Measurements from ENCODE around the gene VWA5B1.

The VWA5B1 gene

DNA sequence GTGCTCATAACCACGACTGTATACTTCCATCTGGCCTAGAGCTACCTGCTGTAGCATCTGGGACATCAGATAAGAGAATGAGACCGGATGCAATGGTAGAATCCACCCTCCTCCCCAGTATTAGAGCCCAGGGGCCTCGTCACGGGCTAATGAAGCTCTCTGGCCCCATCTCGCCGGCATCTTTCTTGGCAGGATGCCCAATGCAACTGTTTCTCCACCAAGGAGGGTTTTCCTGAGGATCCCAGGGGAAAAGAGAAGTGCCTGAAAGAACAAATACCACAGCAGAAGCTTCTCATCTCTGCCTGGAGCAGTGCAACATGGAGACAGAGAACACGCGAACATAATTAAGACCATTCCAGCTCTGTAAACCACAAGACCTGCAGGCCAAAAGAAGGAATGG is 80.0 kb downstream of the VWA5B1 start:
- DNase-seq, result no peak

GRCh38 chr1:20371411-20371810 is 80.7 kb downstream of the VWA5B1 start:
- no peak for DNase-seq

DNA sequence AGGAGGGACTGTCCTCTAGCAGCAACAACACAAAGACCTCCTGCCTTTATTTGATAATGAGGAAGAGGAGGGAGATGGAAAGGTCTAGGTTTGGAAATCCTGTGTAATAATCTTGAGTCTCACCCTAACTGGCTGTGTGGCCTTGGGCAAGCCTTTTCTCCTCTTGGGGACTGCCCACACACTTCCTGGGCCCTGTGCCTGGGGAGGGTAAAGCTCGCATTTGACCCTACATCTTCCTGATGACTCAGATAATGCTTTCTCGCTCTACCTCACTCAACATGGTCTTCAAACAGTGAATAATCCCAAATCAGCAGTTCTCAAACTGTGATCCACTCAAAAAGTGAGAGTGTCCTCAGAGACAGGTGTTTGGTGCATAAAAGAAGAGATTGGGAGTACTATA is 81.2 kb downstream of the VWA5B1 start:
- DNase-seq, result peak; percentile 16

DNA sequence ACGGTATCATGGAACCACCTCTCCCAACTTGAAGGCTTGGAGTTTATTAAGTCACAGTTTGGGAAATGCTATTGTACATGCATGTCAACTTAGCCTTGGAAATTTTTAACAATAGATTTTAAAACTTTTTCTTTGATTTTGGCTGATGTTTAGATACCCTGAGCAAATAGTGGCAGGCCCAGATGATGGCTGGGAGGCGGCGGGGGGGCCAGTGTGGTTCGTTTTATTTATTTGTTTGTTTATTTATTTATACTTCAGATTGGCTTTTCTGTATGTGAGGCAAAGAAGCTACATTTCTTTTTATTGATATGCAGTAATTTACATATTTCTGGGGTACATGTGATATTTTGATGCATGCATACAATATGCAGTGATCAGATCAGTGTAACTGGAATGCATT is 82.0 kb downstream of the VWA5B1 start:
- no peak for DNase-seq

GRCh38 chr1:20373286-20373685 is 82.6 kb downstream of the VWA5B1 start:
- DNase-seq, result no peak

DNA sequence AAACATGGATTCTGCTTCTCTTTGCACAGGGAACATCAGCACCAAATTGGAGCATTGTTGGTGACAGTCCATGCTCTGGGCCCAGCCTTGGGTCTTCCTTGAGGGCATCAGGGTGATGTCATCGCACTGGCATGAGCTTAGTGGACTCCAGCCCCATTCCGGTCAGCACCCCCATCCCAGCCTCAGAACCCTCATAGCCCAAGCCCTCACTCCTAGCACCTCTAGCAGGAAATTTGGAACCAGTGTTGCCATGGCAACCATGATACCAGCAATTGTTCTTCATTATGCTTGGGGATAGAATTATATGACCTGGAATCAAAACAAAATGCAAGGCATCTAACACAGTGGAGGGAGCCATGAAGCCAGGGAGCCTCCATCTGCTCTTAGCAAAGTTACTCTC is 83.1 kb downstream of the VWA5B1 start:
- DNase-seq, result peak; percentile 68

GRCh38 chr1:20375563-20375962 is 84.9 kb downstream of the VWA5B1 start:
- peak; percentile 50 for DNase-seq

DNA sequence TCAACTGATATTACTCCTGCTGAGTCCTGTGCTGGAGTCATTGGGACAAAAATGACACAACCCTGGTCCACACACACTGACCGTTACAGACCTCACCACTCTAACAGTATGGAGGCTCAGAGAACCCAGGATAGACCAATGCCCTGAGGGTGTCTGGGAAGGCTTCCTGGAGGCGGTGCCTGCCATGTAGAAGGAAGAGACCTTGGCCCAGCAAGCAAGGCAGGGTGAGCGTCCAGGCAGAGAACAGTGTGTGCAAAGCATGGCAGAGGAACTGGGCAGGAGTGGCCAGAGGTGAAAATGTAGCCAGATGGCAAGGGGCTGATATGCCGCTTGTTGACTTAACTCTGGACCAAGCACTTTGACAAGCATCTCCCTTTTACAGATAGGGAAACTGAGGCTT is 85.5 kb downstream of the VWA5B1 start:
- DNase-seq, result no peak

- DNase-seq, result peak; percentile 51
These were observed 86.3 kb downstream of the VWA5B1 start for GRCh38 chr1:20376880-20377494.

DNA sequence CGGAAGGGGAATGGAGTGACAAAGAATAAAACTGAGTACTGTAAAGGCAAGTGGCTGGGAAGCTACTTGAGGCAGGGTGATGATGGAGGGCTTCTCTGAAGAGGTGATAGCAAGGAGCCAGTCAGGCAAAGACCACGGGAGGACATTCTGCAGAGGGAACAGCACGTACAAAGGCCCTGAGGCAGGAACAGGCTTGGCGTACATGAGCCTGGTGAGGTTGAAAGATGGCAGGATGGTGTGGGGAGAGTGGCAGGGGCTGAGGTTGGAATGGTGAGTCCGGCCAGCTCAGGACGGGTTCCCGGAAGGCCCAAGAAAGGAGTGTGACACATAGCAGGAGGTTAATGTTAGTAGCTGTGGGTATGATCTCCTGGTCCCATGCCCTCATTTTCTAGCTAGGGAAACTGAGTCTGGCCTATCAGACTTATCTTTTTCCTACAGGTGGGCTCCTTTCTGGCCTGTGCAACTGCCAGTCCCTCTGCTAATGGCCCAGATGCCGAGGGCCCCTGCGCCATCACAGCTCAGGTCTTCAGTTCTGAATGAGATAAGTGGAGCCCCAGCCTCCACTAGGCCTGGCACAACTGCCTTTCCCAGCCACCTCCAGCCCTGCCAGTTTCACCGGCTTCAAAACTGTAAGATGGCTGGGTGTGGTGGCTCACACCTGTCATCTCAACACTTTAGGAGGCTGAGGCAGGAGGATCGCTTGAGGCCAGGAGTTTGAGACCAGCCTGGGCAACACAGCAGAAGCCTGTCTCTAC is 87.0 kb downstream of the VWA5B1 start:
- no peak for DNase-seq

DNA sequence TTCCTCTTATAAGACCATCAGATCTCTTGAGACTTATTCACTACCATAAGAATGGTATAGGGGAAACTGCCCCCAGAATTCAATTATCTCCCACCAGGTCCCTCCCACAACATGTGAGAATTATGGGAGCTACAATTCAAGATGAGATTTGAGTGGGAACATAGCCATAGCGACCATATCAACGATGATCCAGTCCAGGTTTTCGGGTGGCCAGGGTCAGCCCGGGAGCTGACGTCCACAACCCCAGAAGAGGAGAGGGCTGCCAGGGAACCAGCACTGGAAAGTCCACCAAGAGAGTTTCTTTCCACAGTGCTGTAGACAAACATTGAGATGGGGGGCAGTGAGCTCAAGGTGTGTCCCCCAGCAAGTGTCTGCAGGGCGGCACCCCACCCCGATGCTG is 88.4 kb downstream of the VWA5B1 start:
- no peak for DNase-seq

DNA sequence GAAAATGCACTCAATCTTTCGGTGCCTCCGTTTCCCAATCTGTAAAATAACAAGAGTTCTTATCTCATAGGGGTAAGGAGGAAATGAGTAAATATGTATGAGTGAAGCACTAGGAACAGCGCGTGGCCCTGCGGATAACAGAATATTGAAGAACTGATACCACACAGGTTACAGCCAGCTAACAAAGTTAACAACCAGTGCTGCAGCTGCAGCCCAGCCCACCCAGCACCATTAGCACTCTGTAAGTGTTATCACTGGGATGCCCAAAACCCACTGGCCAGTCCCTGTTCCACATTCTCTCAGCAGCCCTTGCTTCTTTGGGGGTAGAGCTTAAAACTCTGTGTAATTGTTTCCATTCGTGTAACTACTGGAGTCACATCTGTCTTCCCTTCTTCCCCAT is 89.5 kb downstream of the VWA5B1 start:
- no peak for DNase-seq

DNA sequence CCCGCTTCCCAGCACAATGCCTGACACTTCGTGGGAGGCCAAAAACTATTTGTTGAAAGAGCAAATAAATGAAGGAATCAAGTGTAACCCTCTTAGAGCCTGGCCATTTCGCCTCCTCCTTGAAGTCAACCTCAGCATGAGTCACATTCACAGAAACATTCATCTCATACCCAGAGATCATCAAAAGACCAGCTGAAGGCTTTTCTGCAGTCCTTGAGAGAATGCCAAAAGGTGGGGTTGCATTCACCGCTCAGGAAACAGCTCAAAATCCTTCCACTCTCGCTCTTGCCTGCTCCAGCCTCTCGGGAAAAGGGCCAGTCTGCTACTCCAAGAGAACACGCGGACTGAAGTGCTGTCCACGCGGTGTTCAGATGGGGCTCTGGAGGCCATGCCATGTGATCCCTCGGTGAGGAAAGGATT is 90.0 kb downstream of the VWA5B1 start:
- DNase-seq, result peak; percentile 80

- DNase-seq, result no peak
These were observed 90.5 kb downstream of the VWA5B1 start for GRCh38 chr1:20381045-20381641.

DNA sequence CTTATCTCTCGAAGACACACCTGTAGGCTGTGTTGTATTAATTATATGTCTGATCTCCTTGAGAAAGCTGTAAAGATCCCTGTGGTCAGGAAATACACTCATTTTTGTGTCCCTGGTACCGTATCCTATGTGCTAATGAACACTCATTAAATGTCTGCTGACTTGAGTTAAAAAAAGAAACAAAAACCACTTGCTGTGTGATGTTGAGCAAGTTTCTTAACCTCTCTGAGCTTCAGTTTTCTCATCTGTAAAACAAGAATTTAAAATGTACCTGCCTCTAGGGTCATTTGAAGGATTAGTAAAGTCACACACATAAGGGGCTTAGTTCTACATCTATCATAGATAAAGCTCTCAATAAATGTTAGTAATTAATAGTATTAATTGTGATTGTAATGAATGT is 91.3 kb downstream of the VWA5B1 start:
- no peak for DNase-seq

- no peak for DNase-seq
These were observed 92.0 kb downstream of the VWA5B1 start for GRCh38 chr1:20382711-20383110.

DNA sequence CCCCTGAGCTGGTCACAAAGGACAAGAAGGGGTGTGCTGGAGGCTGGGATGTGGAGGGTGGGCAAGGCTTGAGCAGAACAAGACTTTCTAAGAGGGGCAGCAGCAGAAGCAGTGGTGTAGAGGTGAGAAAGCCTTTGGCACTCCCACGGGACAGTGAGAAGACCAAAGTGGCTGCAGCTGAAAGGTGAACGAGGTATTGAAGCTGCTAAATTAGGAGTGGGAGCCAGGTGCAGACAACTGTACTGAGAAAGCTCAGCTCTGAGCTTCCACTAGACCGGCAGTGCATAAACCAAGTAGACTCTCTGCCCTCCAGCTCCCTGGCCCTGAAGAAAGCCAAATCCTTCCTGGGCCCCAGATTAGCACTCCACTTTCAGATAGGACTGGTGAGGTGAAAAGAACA is 93.0 kb downstream of the VWA5B1 start:
- no peak for DNase-seq

- no peak for DNase-seq
These were observed 95.0 kb downstream of the VWA5B1 start for GRCh38 chr1:20385630-20386029.

DNA sequence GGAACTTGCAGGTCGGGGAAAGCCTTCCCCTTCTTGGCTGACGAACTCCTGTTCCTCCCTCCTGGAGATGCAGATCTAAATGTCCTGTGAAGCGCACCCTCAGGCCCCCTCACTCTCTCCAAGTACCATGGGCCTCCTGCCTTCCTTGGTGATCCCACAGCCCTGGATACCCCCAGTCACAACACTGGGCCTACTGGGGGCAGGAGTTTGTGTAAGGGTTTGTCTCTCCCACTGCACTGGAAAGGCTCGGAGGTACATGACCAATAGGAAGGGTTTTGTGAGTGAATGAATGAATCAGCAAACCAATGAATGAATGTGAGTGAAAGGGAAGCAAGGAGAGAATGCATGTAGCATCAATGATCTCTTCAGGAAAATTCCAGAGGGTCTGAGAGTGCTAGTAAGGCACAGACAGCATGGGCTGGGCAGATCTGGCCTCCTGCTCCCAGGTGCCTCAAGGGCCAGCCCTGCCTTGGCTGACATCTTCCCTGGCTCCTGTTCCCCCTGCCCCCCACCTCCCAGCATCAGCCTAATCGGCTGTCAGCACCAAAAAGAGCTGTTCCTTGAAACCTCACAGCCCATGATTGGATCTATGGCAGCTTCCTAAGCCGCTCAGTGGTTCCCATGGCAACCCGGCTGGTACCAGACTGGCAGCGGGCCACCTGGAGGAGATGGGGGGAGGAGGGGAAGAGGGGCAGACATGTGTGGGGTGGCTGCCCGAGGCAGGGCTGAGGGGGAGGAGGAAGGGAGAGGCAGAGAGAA is 95.8 kb downstream of the VWA5B1 start:
- no peak for DNase-seq

DNA sequence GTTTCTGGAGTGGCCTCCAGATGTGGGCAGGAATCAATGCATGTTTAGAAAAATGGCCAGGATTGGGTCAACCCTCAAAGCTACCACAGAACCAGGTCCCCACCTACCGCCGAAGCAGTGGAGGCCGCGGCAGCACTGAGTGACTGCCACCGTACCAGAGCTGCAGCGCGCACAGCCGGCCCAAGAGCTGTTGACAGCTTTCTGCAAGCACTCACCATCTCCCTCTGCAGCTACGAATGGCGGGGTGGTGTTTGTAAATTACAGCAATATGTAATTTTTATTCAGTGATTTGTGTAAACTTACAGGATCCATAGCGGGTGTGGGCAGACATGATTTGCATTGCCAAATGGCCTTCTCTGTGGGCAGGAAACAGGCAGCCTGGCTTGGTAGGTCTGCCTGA is 98.9 kb downstream of the VWA5B1 start:
- DNase-seq, result no peak

- DNase-seq, result no peak
These were observed 100.1 kb downstream of the VWA5B1 start for GRCh38 chr1:20390589-20391331.

- no peak for DNase-seq
These were observed 104.6 kb downstream of the VWA5B1 start for GRCh38 chr1:20395255-20395654.

DNA sequence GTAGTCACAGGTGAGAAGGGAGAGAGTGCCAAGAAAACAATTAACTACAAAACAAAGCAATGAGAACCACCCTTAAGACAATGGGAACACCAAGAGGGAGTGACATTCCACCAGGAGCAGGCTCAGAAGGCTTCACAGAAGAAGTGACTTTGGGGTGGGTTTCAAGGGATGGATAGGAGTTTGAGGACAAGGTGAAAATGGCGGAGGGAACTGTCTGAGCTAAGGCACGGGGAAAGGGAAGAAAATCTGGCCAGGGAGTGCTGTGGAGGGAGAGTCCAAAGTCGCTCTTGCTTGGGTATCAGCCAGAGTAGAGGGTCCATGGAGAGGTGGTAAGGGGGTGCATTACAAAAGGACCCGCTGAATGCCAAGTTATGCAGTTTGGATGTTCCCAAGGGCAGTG is 108.1 kb downstream of the VWA5B1 start:
- DNase-seq, result no peak

Measured in EL (cell line).